SK-N-SH treated with all-trans-retinoic acid at 6 μM for 48 hours (cell line): ENCODE measurements around the gene MOCS1.

Source experiments
- ARNTL ChIP-seq: fragments of 450-650 bp; formaldehyde crosslinking; IDR thresholded peaks from 2 replicates; pipeline ENCODE4 v1.5.0; 2020; ENCODE audit warnings: low read depth, mild to moderate bottlenecking, moderate library complexity, borderline replicate concordance
- CREB5 ChIP-seq: fragments of 250-450 bp; sonication (Bioruptor Pico); IDR thresholded peaks from 2 replicates; pipeline ENCODE4 v1.5.1; 2020; ENCODE audit warnings: low read depth, mild to moderate bottlenecking, moderate library complexity
- GLIS3 ChIP-seq: fragments of 250-450 bp; sonication (Bioruptor Pico); IDR thresholded peaks from 2 replicates; pipeline ENCODE4 v1.5.0; 2020; ENCODE audit warnings: mild to moderate bottlenecking, moderate library complexity
- ISL1 ChIP-seq: fragments of 250-450 bp; sonication (Bioruptor Pico); IDR thresholded peaks from 2 replicates; pipeline ENCODE4 v2.1.2; 2022; ENCODE audit warnings: mild to moderate bottlenecking, moderate library complexity
- PATZ1 ChIP-seq: fragments of 250-450 bp; sonication (Bioruptor Pico); IDR thresholded peaks from 2 replicates; pipeline ENCODE4 v1.8.0; 2020; ENCODE audit warnings: mild to moderate bottlenecking, moderate library complexity, borderline replicate concordance
- PPARA ChIP-seq: fragments of 250-450 bp; sonication (Bioruptor Pico); IDR thresholded peaks from 2 replicates; pipeline ENCODE4 v1.5.0; 2020; ENCODE audit warnings: mild to moderate bottlenecking, borderline replicate concordance
- RARB ChIP-seq: fragments of 250-450 bp; sonication (Bioruptor Pico); IDR thresholded peaks from 2 replicates; pipeline ENCODE4 v1.8.0; 2021; ENCODE audit warnings: mild to moderate bottlenecking, moderate library complexity
- SNAI2 ChIP-seq: fragments of 250-450 bp; sonication (Bioruptor Pico); IDR thresholded peaks from 2 replicates; pipeline ENCODE4 v1.5.0; 2020; ENCODE audit warnings: mild to moderate bottlenecking, moderate library complexity
- TCF4 ChIP-seq: fragments of 250-450 bp; sonication (Bioruptor Pico); IDR thresholded peaks from 2 replicates; pipeline ENCODE4 v1.8.0; 2021; ENCODE audit warnings: mild to moderate bottlenecking, moderate library complexity, borderline replicate concordance
- TOX ChIP-seq: fragments of 250-450 bp; sonication (Bioruptor Pico); IDR thresholded peaks from 2 replicates; pipeline ENCODE4 v1.8.0; 2021; ENCODE audit warnings: mild to moderate bottlenecking, moderate library complexity, borderline replicate concordance
- ZC3H10 ChIP-seq: fragments of 250-450 bp; sonication (Bioruptor Pico); IDR thresholded peaks from 2 replicates; pipeline ENCODE4 v1.5.1; 2021; ENCODE audit warnings: mild to moderate bottlenecking, moderate library complexity
- ZFP3 ChIP-seq: fragments of 250-450 bp; sonication (Bioruptor Pico); IDR thresholded peaks from 2 replicates; pipeline ENCODE4 v1.5.0; 2020; ENCODE audit warnings: mild to moderate bottlenecking, moderate library complexity
- ZFP30 ChIP-seq: fragments of 450-650 bp; formaldehyde crosslinking; IDR thresholded peaks from 2 replicates; pipeline ENCODE4 v1.5.0; 2022; ENCODE audit warnings: mild to moderate bottlenecking, moderate library complexity
- ZNF565 ChIP-seq: fragments of 450-650 bp; formaldehyde crosslinking; conservative IDR thresholded peaks from 2 replicates; pipeline ENCODE4 v1.5.0; 2020; ENCODE audit warnings: low read depth, mild to moderate bottlenecking, moderate library complexity

- TF ChIP-seq ZC3H10 (CRISPR knock-in tag) (no peak), ZFP30 (no peak), ZNF565 (CRISPR knock-in tag) (no peak), RARB (CRISPR knock-in tag) (no peak), ZFP3 (no peak), TOX (no peak), ARNTL (CRISPR knock-in tag) (no peak), CREB5 (CRISPR knock-in tag) (no peak), PATZ1 (CRISPR knock-in tag) (no peak), SNAI2 (CRISPR knock-in tag) (no peak), GLIS3 (CRISPR knock-in tag) (no peak), PPARA (CRISPR knock-in tag) (no peak), TCF4 (no peak), ISL1 (CRISPR knock-in tag) (no peak)
These were observed 8.9 kb downstream of the MOCS1 start for GRCh38 chr6:39925191-39925930.
